Measurements from ENCODE around the gene PLEKHG3. TPM values are rescaled to one million over a fixed set of nuclear protein-coding genes. Genes with fewer than 3 reads are reported as not detected.

Gene PLEKHG3
- total RNA-seq, 1 donor from 2014 or later, result 10.1 TPM

DNA sequence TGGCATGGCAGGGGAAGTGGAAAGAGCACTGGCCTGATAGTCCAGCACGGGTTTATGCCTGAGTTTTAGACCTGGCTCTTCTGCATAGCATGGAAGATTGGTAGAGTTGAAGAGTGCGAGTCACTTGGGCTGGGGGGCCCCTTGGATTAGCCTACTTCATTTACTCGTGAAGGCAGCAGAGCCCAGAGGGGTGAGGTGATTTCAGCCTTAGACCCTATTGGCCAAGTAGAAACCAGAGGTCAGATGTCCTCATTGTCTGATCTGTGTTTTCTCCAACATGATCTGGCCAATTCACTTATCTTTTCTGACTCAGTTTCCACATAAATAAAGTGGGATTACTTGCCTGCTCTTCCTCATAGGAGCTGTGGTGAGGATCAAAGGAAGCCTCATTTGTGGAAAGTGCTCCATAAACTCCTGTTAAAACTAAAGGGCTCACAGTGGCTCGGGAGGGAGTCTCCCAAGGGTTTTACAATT lies 1.9 kb downstream of the PLEKHG3 start:
- H3K4me3 Mint-ChIP-seq (ENCODE audit: unreplicated experiment), result peak overlapping the region; percentile 82
- H3K27ac Mint-ChIP-seq (ENCODE audit: unreplicated experiment), result no peak overlapping the region
- DNase-seq, result no peak
- peaks cover 4% of the 10 kb centered on the region for H3K36me3 Mint-ChIP-seq (ENCODE audit: unreplicated experiment)
- H3K9me3 Mint-ChIP-seq (ENCODE audit: unreplicated experiment), result peaks cover 2% of the 10 kb centered on the region
- no peak for TF ChIP-seq CTCF (IDR thresholded peaks at IDR 0.05; ENCODE audit: partially characterized antibody, unreplicated experiment)
- H3K4me1 Mint-ChIP-seq (ENCODE audit: low read depth, unreplicated experiment), result peaks cover 17% of the 10 kb centered on the region
- peaks cover 17% of the 10 kb centered on the region for H3K27me3 Mint-ChIP-seq (ENCODE audit: unreplicated experiment)

DNA sequence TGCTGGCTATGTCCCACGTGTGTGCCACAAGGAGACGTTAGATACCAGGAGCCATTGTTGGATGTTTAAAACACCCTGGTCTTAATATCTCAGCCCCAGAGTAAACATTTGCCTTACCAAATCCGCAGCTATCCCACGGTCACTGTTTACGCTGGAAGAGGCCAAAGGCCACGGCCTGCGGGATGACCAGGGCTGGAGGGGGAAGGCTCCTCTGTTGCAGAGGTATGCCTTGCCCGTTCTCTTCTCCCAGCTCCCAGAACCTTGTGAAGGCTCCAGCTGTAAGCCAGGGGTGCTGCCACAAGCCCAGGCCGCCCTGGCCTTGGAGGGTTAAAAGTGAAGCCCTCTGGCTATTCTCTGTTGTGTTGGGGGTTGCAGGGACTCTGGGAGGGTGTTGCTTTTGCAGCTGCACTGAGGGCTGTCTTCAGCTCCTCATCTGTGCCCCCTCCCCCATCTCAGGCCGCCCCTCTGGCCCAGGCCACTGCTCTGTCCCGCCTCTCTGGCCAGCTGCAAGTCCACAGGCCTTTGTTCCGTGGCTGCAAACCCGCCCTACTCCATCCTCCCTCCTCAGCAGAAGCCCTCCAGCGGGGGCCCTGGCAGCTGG lies 2.5 kb downstream of the PLEKHG3 start:
- peaks cover 17% of the 10 kb centered on the region for H3K4me1 Mint-ChIP-seq (ENCODE audit: low read depth, unreplicated experiment)
- DNase-seq, result peak; percentile 37
- H3K4me3 Mint-ChIP-seq (ENCODE audit: unreplicated experiment), result no peak overlapping the region
- peaks cover 2% of the 10 kb centered on the region for H3K9me3 Mint-ChIP-seq (ENCODE audit: unreplicated experiment)
- TF ChIP-seq CTCF (IDR thresholded peaks at IDR 0.05; ENCODE audit: partially characterized antibody, unreplicated experiment), result no peak
- no peak overlapping the region for H3K27ac Mint-ChIP-seq (ENCODE audit: unreplicated experiment)
- H3K27me3 Mint-ChIP-seq (ENCODE audit: unreplicated experiment), result peaks cover 17% of the 10 kb centered on the region
- peaks cover 4% of the 10 kb centered on the region for H3K36me3 Mint-ChIP-seq (ENCODE audit: unreplicated experiment)

- DNase-seq, result no peak
- H3K4me3 Mint-ChIP-seq (ENCODE audit: unreplicated experiment), result no peak overlapping the region
- no peak overlapping the region for H3K27ac Mint-ChIP-seq (ENCODE audit: unreplicated experiment)
- no peak for TF ChIP-seq CTCF (IDR thresholded peaks at IDR 0.05; ENCODE audit: partially characterized antibody, unreplicated experiment)
- H3K27me3 Mint-ChIP-seq (ENCODE audit: unreplicated experiment), result peaks cover 15% of the 10 kb centered on the region
- H3K36me3 Mint-ChIP-seq (ENCODE audit: unreplicated experiment), result peaks cover 8% of the 10 kb centered on the region
- peaks cover 17% of the 10 kb centered on the region for H3K4me1 Mint-ChIP-seq (ENCODE audit: low read depth, unreplicated experiment)
- H3K9me3 Mint-ChIP-seq (ENCODE audit: unreplicated experiment), result peaks cover 2% of the 10 kb centered on the region
Measured at GRCh38 chr14:64707661-64708060, 3.4 kb downstream of the PLEKHG3 start.

DNA sequence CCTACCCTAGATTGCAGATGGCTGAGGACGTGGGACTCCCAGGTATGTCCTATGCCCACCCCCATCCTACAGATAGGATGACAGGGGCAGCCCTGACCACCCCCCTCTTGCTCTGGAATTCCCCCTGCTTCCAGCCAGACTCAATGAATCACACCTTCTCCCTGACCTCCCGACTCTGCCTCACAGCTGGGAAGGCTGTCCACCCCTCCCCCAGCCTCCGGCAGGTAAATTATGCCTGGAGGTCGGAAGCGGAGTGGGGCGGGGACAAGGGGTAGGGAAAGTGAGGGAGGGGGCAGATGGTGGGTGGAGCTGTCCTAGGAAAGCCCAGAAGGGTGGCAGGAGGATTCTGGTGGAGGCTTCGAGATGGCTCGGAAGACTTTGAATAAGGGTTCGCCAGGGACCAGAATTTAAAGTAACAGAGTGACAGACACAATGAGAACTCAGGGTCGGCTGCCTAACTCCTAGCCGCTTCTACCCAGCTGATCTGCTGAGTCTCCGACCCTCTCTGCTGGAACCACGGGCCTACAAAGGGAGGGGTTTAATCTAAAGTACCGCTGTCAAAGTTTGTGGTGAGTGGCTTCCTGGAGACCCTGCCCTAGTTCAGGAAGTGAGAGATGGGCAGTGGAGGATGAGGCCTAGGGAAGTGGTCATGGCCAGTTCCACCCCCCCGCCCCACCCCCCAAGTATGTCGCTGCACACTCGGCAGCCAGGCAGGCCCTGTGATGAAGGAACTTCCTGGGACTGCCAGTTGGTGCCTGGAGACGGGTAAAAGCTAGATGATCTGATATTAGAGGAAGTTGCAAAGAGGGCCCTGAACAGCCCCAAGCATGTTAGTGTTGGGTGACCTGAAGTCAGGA lies 4.2 kb downstream of the PLEKHG3 start:
- no peak overlapping the region for H3K27ac Mint-ChIP-seq (ENCODE audit: unreplicated experiment)
- no peak overlapping the region for H3K4me3 Mint-ChIP-seq (ENCODE audit: unreplicated experiment)
- TF ChIP-seq CTCF (IDR thresholded peaks at IDR 0.05; ENCODE audit: partially characterized antibody, unreplicated experiment), result no peak
- DNase-seq, result no peak
- peaks cover 13% of the 10 kb centered on the region for H3K27me3 Mint-ChIP-seq (ENCODE audit: unreplicated experiment)
- peaks cover 5% of the 10 kb centered on the region for H3K9me3 Mint-ChIP-seq (ENCODE audit: unreplicated experiment)
- peaks cover 15% of the 10 kb centered on the region for H3K36me3 Mint-ChIP-seq (ENCODE audit: unreplicated experiment)
- peaks cover 15% of the 10 kb centered on the region for H3K4me1 Mint-ChIP-seq (ENCODE audit: low read depth, unreplicated experiment)

DNA sequence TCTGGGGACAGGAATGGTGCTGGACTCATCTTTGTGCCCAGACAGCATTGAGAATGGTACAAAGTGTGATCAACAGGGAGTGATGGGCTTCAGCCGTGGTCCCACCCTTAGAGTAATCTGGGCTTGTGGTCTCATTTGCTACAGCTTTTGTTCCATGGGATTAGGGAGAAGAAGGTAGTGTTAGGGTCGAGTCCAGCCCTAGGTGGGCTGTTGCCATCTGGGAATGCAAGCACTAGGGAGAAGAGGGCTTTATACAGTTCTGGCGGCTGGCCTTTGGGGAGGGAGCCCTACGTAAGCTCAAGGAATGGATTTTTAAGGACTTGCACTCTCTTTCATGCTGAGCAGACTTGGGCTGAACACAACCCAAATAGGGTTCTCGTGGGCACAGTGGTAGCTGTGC lies 4.9 kb downstream of the PLEKHG3 start:
- Mint-ChIP-seq H3K4me3 (ENCODE audit: unreplicated experiment) (no peak overlapping the region), H3K9me3 (ENCODE audit: unreplicated experiment) (peaks cover 5% of the 10 kb centered on the region), H3K27me3 (ENCODE audit: unreplicated experiment) (peaks cover 9% of the 10 kb centered on the region), H3K4me1 (ENCODE audit: low read depth, unreplicated experiment) (peaks cover 11% of the 10 kb centered on the region), H3K27ac (ENCODE audit: unreplicated experiment) (no peak overlapping the region), H3K36me3 (ENCODE audit: unreplicated experiment) (peaks cover 22% of the 10 kb centered on the region)
- no peak for DNase-seq
- no peak for TF ChIP-seq CTCF (IDR thresholded peaks at IDR 0.05; ENCODE audit: partially characterized antibody, unreplicated experiment)
